Breast epithelium (tissue), 4 donors: Measurements from ENCODE around the gene LGALS12. TPM values are rescaled to one million over a fixed set of nuclear protein-coding genes. Genes with fewer than 3 reads are reported as not detected.

Source experiments
- DNase-seq, 2 donors: peaks; one replicate each; pipeline ENCODE4 v3.0.0-alpha.2; 2019; ENCODE audit warnings: low spot score in 2 of 2
- H3K27ac ChIP-seq, 2 donors: fragments of 200-600 bp; sonication (generic) in 1 of 2; one replicate each; pipeline ENCODE4 v1.5.1; 2016 to 2019; ENCODE audit warnings: mild to moderate bottlenecking in 1 of 2
- H3K27me3 ChIP-seq, 2 donors: fragments of 200-600 bp; sonication (generic) in 1 of 2; one replicate each; pipeline versions ENCODE4 v1.5.1 to v1.6.0; 2017 to 2019; ENCODE audit warnings: control low read depth in 1 of 2, mild to moderate bottlenecking in 1 of 2
- H3K36me3 ChIP-seq: fragments of 200-600 bp; one replicate; pipeline ENCODE4 v1.5.1; 2019
- H3K4me1 ChIP-seq, 2 donors: fragments of 200-600 bp; sonication (generic); one replicate each; pipeline ENCODE4 v1.5.1; 2016 to 2019; ENCODE audit warnings: control low read depth in 1 of 2
- H3K4me3 ChIP-seq, 3 donors: fragments of 200-600 bp; sonication (generic); 1 replicate in 2 of 3; 2 replicates in 1 of 3; pipeline ENCODE4 v1.5.1; 2016 to 2019; ENCODE audit warnings: mild to moderate bottlenecking in 3 of 3, moderate library complexity in 2 of 3
- H3K9me3 ChIP-seq, 2 donors: fragments of 200-600 bp; sonication (generic) in 1 of 2; one replicate each; pipeline ENCODE4 v1.5.1; 2016 to 2019; ENCODE audit warnings: control low read depth in 1 of 2
- CTCF ChIP-seq, 3 donors: fragments of 450-650 bp; IDR thresholded peaks; one replicate each; pipeline ENCODE4 v1.5.1; 2016 to 2017; ENCODE audit warnings: antibody characterized with exemption in 3 of 3, mild to moderate bottlenecking in 3 of 3, moderate library complexity in 3 of 3
- POLR2A ChIP-seq: fragments of 450-650 bp; IDR thresholded peaks from one replicate; pipeline ENCODE4 v1.6.1; 2016; ENCODE audit warnings: antibody characterized with exemption, mild to moderate bottlenecking, moderate library complexity
- POLR2AphosphoS5 ChIP-seq, 3 donors: sonication (generic); formaldehyde crosslinking; IDR thresholded peaks; one replicate each; pipeline ENCODE4 v1.6.1; 2017; ENCODE audit warnings: antibody characterized with exemption in 3 of 3
- intact Hi-C: fragments of 100-400 bp; cut with DNase I; formaldehyde crosslinking; loops from one replicate; pipeline ENCODE4 v1.15.1; 2023; ENCODE audit warnings: low total_unique reads
- total RNA-seq, 3 donors: library from RNA; depleted of rRNA; stranded (reverse); fragments of >200 nt; gene quantifications; one replicate each; pipeline ENCODE4 v1.1.0, GENCODE V29; 2016

Gene LGALS12
- total RNA-seq, 3 donors from 2014 or later: 6.6 to 82.6 (median 11.9) TPM

GRCh38 chr11:63503492-63503891, 2.4 kb upstream of the LGALS12 start:
- H3K27me3 ChIP-seq: no peaks in the 10 kb centered on the region
- intact Hi-C loops: no loop called here
- H3K36me3 ChIP-seq: no peaks in the 10 kb centered on the region
- no peak overlapping the region for H3K4me3 ChIP-seq
- H3K4me1 ChIP-seq: no peaks in the 10 kb centered on the region
- no peak for DNase-seq
- peaks cover 0 to 11% of the 10 kb centered on the region in 2 donors for H3K9me3 ChIP-seq
- H3K27ac ChIP-seq: no peak overlapping the region
- no peak for TF ChIP-seq CTCF (IDR thresholded peaks at IDR 0.05)
- TF ChIP-seq POLR2A: no peak
- no peak for TF ChIP-seq POLR2AphosphoS5 (IDR thresholded peaks at IDR 0.05)

- Histone ChIP-seq H3K27me3 (no peaks in the 10 kb centered on the region), H3K27ac (no peak overlapping the region), H3K4me1 (no peaks in the 10 kb centered on the region), H3K9me3 (peaks cover 0 to 11% of the 10 kb centered on the region in 2 donors), H3K4me3 (no peak overlapping the region), H3K36me3 (no peaks in the 10 kb centered on the region)
- no peak for DNase-seq
- intact Hi-C loops: no loop called here
- TF ChIP-seq POLR2AphosphoS5 (IDR thresholded peaks at IDR 0.05): no peak
- TF ChIP-seq POLR2A: no peak
- TF ChIP-seq CTCF (IDR thresholded peaks at IDR 0.05): no peak
Observed at GRCh38 chr11:63504054-63504453, 1.8 kb upstream of the LGALS12 start.

- H3K9me3 ChIP-seq: peaks cover 0 to 8% of the 10 kb centered on the region in 2 donors
- peak in 1 of 2 donors; percentile 66 for DNase-seq
- no peak overlapping the region for H3K27ac ChIP-seq
- no peaks in the 10 kb centered on the region for H3K4me1 ChIP-seq
- H3K36me3 ChIP-seq: no peaks in the 10 kb centered on the region
- no peak for TF ChIP-seq POLR2AphosphoS5 (IDR thresholded peaks at IDR 0.05)
- no peak for TF ChIP-seq POLR2A
- no peak for TF ChIP-seq CTCF (IDR thresholded peaks at IDR 0.05)
- no peak overlapping the region for H3K4me3 ChIP-seq
- intact Hi-C loops: no loop called here
- H3K27me3 ChIP-seq: no peaks in the 10 kb centered on the region
Observed at GRCh38 chr11:63504933-63505586, 824 bp upstream of the LGALS12 start.

- DNase-seq: no peak
- Histone ChIP-seq H3K4me1 (no peaks in the 10 kb centered on the region), H3K36me3 (no peaks in the 10 kb centered on the region), H3K4me3 (no peak overlapping the region), H3K27me3 (no peaks in the 10 kb centered on the region), H3K9me3 (no peaks in the 10 kb centered on the region), H3K27ac (no peak overlapping the region)
- intact Hi-C loops: no loop called here
- TF ChIP-seq CTCF (IDR thresholded peaks at IDR 0.05) (no peak), POLR2AphosphoS5 (IDR thresholded peaks at IDR 0.05) (no peak), POLR2A (no peak)
Observed at GRCh38 chr11:63506876-63507275, 992 bp downstream of the LGALS12 start.

GRCh38 chr11:63507511-63507910, 1.6 kb downstream of the LGALS12 start:
- no peaks in the 10 kb centered on the region for H3K4me1 ChIP-seq
- H3K27me3 ChIP-seq: no peaks in the 10 kb centered on the region
- no peak for DNase-seq
- H3K27ac ChIP-seq: no peak overlapping the region
- intact Hi-C loops: no loop called here
- H3K36me3 ChIP-seq: no peaks in the 10 kb centered on the region
- no peak for TF ChIP-seq POLR2A
- no peak for TF ChIP-seq POLR2AphosphoS5 (IDR thresholded peaks at IDR 0.05)
- TF ChIP-seq CTCF (IDR thresholded peaks at IDR 0.05): no peak
- no peak overlapping the region for H3K4me3 ChIP-seq
- H3K9me3 ChIP-seq: no peaks in the 10 kb centered on the region
